Ishikawa (cell line): Measurements from ENCODE around the gene IFNK.

Source experiments
- CEBPB ChIP-seq: IDR thresholded peaks from 2 replicates; pipeline ENCODE4 v1.6.1; 2012
- CREB1 ChIP-seq: IDR thresholded peaks from 2 replicates; pipeline ENCODE4 v1.6.1; 2012; ENCODE audit warnings: low read depth
- EGR1 ChIP-seq: IDR thresholded peaks from 2 replicates; pipeline ENCODE4 v1.6.1; 2012
- EP300 ChIP-seq: IDR thresholded peaks from 2 replicates; pipeline ENCODE4 v1.6.1; 2012; ENCODE audit warnings: borderline replicate concordance
- FOXM1 ChIP-seq: IDR thresholded peaks from 2 replicates; pipeline ENCODE4 v1.6.1; 2012; ENCODE audit warnings: low read depth, borderline replicate concordance
- MAX ChIP-seq: IDR thresholded peaks from 2 replicates; pipeline ENCODE4 v1.6.1; 2012
- NFIC ChIP-seq: IDR thresholded peaks from 2 replicates; pipeline ENCODE4 v1.6.1; 2012
- RAD21 ChIP-seq: IDR thresholded peaks from 2 replicates; pipeline ENCODE4 v1.6.1; 2012; ENCODE audit warnings: low read depth
- REST ChIP-seq: IDR thresholded peaks from 2 replicates; pipeline ENCODE4 v1.6.1; 2012; ENCODE audit warnings: low read depth, mild to moderate bottlenecking
- TAF1 ChIP-seq: IDR thresholded peaks from 2 replicates; pipeline ENCODE4 v1.6.1; 2012; ENCODE audit warnings: low read depth, mild to moderate bottlenecking
- TCF12 ChIP-seq: IDR thresholded peaks from 2 replicates; pipeline ENCODE4 v1.6.1; 2012; ENCODE audit warnings: low read depth
- TEAD4 ChIP-seq: IDR thresholded peaks from 2 replicates; pipeline ENCODE4 v1.6.1; 2012
- USF1 ChIP-seq: IDR thresholded peaks from 2 replicates; pipeline ENCODE4 v1.6.1; 2012
- YY1 ChIP-seq: IDR thresholded peaks from 2 replicates; pipeline ENCODE4 v1.6.1; 2012; ENCODE audit warnings: low read depth
- ZBTB7A ChIP-seq: IDR thresholded peaks from 2 replicates; pipeline ENCODE4 v1.6.1; 2012; ENCODE audit warnings: low read depth

The IFNK gene

GRCh38 chr9:27523141-27523540, 949 bp upstream of the IFNK start:
- TF ChIP-seq REST (no peak), FOXM1 (no peak), TAF1 (no peak), CREB1 (no peak), CEBPB (no peak), TCF12 (no peak), TEAD4 (no peak), EGR1 (no peak), EP300 (no peak), ZBTB7A (no peak), YY1 (no peak), RAD21 (no peak), MAX (no peak)

- TF ChIP-seq ZBTB7A (no peak), RAD21 (no peak), TAF1 (no peak), REST (no peak), EP300 (no peak), TCF12 (no peak), CEBPB (no peak), TEAD4 (no peak), USF1 (no peak), MAX (no peak), CREB1 (no peak), EGR1 (no peak), FOXM1 (no peak)
Observed at GRCh38 chr9:27527702-27528075, 3.6 kb downstream of the IFNK start.

GRCh38 chr9:27528076-27528885, 4.2 kb downstream of the IFNK start:
- TF ChIP-seq REST (no peak), EGR1 (no peak), FOXM1 (no peak), MAX (no peak), EP300 (no peak), TAF1 (no peak), CREB1 (no peak), NFIC (no peak), YY1 (no peak), TEAD4 (no peak), CEBPB (no peak), ZBTB7A (no peak), USF1 (no peak)

GRCh38 chr9:27528886-27529315, 4.8 kb downstream of the IFNK start:
- TF ChIP-seq NFIC (no peak), ZBTB7A (peak; percentile 67), MAX (peak; percentile 16; the same call in 1 of the 2 replicates)
